K562 (cell line): ENCODE data around the gene COQ5.

Source experiments
- CGGBP1 ChIP-seq: fragments of 250-450 bp; sonication (Bioruptor Pico); IDR thresholded peaks from 2 replicates; pipeline ENCODE4 v1.9.0; 2021; ENCODE audit warnings: mild to moderate bottlenecking
- CREB5 ChIP-seq: fragments of 250-450 bp; sonication (Bioruptor Pico); IDR thresholded peaks from 2 replicates; pipeline ENCODE4 v1.5.0; 2020; ENCODE audit warnings: mild to moderate bottlenecking
- ELF4 ChIP-seq: fragments of 450-650 bp; formaldehyde crosslinking; IDR thresholded peaks from 2 replicates; pipeline ENCODE4 v1.4.0; 2022; ENCODE audit warnings: missing genetic modification characterization
- IRF2 ChIP-seq: sonication (generic); formaldehyde crosslinking; IDR thresholded peaks from 2 replicates; pipeline ENCODE4 v1.8.1; 2022; ENCODE audit warnings: mild to moderate bottlenecking, missing genetic modification reagents
- NCOR1 ChIP-seq: fragments of 450-650 bp; IDR thresholded peaks from 2 replicates; pipeline ENCODE4 v1.6.1; 2016; ENCODE audit warnings: mild to moderate bottlenecking, moderate library complexity
- NFE2L1 ChIP-seq: fragments of 450-650 bp; IDR thresholded peaks from 2 replicates; pipeline ENCODE4 v1.6.1; 2016; ENCODE audit warnings: missing genetic modification characterization, low read depth, mild to moderate bottlenecking, missing compliant biosample characterization, moderate library complexity, borderline replicate concordance
- POLR2AphosphoS2 ChIP-seq: IDR thresholded peaks from 2 replicates; pipeline ENCODE4 v1.6.1; 2012; ENCODE audit warnings: low read length, improper control_type of control experiment
- TEAD4 ChIP-seq, 2 experiments: sonication (generic) in 1 of 2; formaldehyde crosslinking in 1 of 2; IDR thresholded peaks; 2 replicates each; pipeline versions ENCODE4 v1.6.1 to v1.8.0; 2012 to 2022; ENCODE audit warnings: borderline replicate concordance in 1 of 2, inconsistent platforms in 1 of 2, low read length in 1 of 2, mild to moderate bottlenecking in 1 of 2, missing genetic modification reagents in 1 of 2
- ZNF175 ChIP-seq: fragments of 200-800 bp; sonication (Bioruptor generic); IDR thresholded peaks from 2 replicates; pipeline ENCODE4 v1.6.1; 2016; ENCODE audit warnings: low read depth, mild to moderate bottlenecking, missing genetic modification characterization, missing compliant biosample characterization
- ZNF436 ChIP-seq: fragments of 250-450, 450-650 bp; sonication (Bioruptor Pico); formaldehyde crosslinking; IDR thresholded peaks from 2 replicates; pipeline ENCODE4 v1.7.0; 2020; ENCODE audit warnings: mild to moderate bottlenecking
- TF ChIP-seq, protein P1 (sequence below), 3 experiments: IDR thresholded peaks in 2 of 3; conservative IDR thresholded peaks in 1 of 3; 2 replicates each; pipeline ENCODE4 v1.5.1; 2011 to 2012; ENCODE audit warnings: low read length in 3 of 3, mild to moderate bottlenecking in 3 of 3, control low read depth in 2 of 3, improper control_type of control experiment in 1 of 3, inconsistent platforms in 1 of 3, low read depth in 1 of 3, mixed read lengths in 1 of 3, moderate library complexity in 1 of 3; ENCODE audit not compliant: insufficient read depth in 2 of 3
- TF ChIP-seq, protein P2 (sequence below): fragments of 450-650 bp; IDR thresholded peaks from 2 replicates; pipeline ENCODE4 v1.6.1; 2016; ENCODE audit warnings: antibody characterized with exemption

- TF ChIP-seq CREB5 (CRISPR knock-in tag) = no peak
- no peak for TF ChIP-seq IRF2
- no peak for TF ChIP-seq TEAD4 (IDR thresholded peaks at IDR 0.05; ENCODE audit: low read length)
- TF ChIP-seq TEAD4 (CRISPR knock-in tag; IDR thresholded peaks at IDR 0.05; ENCODE audit: borderline replicate concordance) = no peak
- TF ChIP-seq, protein P1, sequence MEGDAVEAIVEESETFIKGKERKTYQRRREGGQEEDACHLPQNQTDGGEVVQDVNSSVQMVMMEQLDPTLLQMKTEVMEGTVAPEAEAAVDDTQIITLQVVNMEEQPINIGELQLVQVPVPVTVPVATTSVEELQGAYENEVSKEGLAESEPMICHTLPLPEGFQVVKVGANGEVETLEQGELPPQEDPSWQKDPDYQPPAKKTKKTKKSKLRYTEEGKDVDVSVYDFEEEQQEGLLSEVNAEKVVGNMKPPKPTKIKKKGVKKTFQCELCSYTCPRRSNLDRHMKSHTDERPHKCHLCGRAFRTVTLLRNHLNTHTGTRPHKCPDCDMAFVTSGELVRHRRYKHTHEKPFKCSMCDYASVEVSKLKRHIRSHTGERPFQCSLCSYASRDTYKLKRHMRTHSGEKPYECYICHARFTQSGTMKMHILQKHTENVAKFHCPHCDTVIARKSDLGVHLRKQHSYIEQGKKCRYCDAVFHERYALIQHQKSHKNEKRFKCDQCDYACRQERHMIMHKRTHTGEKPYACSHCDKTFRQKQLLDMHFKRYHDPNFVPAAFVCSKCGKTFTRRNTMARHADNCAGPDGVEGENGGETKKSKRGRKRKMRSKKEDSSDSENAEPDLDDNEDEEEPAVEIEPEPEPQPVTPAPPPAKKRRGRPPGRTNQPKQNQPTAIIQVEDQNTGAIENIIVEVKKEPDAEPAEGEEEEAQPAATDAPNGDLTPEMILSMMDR (IDR thresholded peaks at IDR 0.05 in 2 of 3, conservative IDR thresholded peaks at IDR 0.05 in 1 of 3; ENCODE audit: insufficient read depth in 2 of 3, low read depth in 1 of 3, low read length in 3 of 3) = no peak
- no peak for TF ChIP-seq CGGBP1 (CRISPR knock-in tag)
- TF ChIP-seq ZNF436 (CRISPR knock-in tag) = no peak
- TF ChIP-seq ZNF175 (CRISPR knock-in tag) = no peak; the same call in 1 of the 2 replicates
- no peak for TF ChIP-seq NFE2L1 (tag)
- TF ChIP-seq, protein P2, sequence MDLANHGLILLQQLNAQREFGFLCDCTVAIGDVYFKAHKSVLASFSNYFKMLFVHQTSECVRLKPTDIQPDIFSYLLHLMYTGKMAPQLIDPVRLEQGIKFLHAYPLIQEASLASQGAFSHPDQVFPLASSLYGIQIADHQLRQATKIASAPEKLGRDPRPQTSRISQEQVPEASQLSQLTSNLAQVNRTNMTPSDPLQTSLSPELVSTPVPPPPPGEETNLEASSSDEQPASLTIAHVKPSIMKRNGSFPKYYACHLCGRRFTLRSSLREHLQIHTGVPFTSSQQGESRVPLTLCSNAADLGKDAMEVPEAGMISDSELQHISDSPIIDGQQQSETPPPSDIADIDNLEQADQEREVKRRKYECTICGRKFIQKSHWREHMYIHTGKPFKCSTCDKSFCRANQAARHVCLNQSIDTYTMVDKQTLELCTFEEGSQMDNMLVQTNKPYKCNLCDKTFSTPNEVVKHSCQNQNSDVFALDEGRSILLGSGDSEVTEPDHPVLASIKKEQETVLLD = no peak
- no peak for TF ChIP-seq NCOR1
- no peak for TF ChIP-seq POLR2AphosphoS2
- TF ChIP-seq ELF4 (CRISPR knock-in tag) = 0 out of 2 replicates have a peak, but pooled peaks have one; percentile 62
These were observed 40.8 kb downstream of the COQ5 start for GRCh38 chr12:120488057-120488640.
